Suprapubic skin (tissue), 4 donors: ENCODE results near the gene EVI2B.

Experiments used
- CTCF ChIP-seq, 2 donors: fragments of 200-600 bp in 1 of 2; fragments of 450-650 bp in 1 of 2; sonication (generic) in 1 of 2; IDR thresholded peaks; one replicate each; pipeline ENCODE4 v1.5.1; 2016 to 2019; ENCODE audit warnings: antibody characterized with exemption in 2 of 2, mild to moderate bottlenecking in 1 of 2, moderate library complexity in 1 of 2
- POLR2A ChIP-seq, 2 donors: fragments of 450-650 bp; IDR thresholded peaks; one replicate each; pipeline ENCODE4 v1.6.1; 2017; ENCODE audit warnings: antibody characterized with exemption in 2 of 2, mild to moderate bottlenecking in 2 of 2, moderate library complexity in 2 of 2
- POLR2AphosphoS5 ChIP-seq, 3 donors: sonication (generic); formaldehyde crosslinking; IDR thresholded peaks; one replicate each; pipeline ENCODE4 v1.6.1; 2017; ENCODE audit warnings: antibody characterized with exemption in 3 of 3

- TF ChIP-seq POLR2A (IDR thresholded peaks at IDR 0.05): no peak
- TF ChIP-seq CTCF (IDR thresholded peaks at IDR 0.05): no peak
- no peak for TF ChIP-seq POLR2AphosphoS5 (IDR thresholded peaks at IDR 0.05)
These were observed 47.8 kb downstream of the EVI2B start for GRCh38 chr17:31266042-31266441.
